ENCODE results near the gene CLEC1B. TPM values are rescaled to one million over a fixed set of nuclear protein-coding genes. Genes with fewer than 3 reads are reported as not detected.

Gene CLEC1B
- total and polyA plus RNA-seq, 2 of the 13 experiments (the other 11 are each of a cell fraction or from before 2014, with no cell fraction given), result not detected

DNA sequence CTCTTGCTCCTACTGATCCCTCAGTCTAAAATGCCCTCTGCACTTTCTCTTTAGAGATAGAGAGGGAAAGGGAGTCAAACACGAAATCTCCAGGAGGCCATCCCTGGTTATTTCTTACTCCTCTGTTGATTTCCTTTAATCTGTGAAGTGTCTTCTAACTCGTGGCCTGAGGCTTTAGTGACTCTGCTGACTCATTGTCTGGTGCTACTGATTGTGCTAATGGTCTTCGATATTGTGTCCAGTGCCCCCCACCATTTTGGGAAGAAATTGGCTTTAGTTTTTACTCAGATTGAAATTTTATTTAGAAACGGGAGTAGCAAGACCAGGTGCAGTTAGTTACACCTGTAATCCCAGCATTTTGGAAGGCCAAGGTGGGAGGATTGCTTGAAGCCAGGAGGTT lies 32.4 kb upstream of the CLEC1B start (continued):
- TF ChIP-seq, protein P1, sequence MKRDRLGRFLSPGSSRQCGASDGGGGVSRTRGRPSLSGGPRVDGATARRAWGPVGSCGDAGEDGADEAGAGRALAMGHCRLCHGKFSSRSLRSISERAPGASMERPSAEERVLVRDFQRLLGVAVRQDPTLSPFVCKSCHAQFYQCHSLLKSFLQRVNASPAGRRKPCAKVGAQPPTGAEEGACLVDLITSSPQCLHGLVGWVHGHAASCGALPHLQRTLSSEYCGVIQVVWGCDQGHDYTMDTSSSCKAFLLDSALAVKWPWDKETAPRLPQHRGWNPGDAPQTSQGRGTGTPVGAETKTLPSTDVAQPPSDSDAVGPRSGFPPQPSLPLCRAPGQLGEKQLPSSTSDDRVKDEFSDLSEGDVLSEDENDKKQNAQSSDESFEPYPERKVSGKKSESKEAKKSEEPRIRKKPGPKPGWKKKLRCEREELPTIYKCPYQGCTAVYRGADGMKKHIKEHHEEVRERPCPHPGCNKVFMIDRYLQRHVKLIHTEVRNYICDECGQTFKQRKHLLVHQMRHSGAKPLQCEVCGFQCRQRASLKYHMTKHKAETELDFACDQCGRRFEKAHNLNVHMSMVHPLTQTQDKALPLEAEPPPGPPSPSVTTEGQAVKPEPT (CRISPR knock-in tag; IDR thresholded peaks at IDR 0.05; ENCODE audit: low read depth), result no peak
- TF ChIP-seq SETDB1 (CRISPR knock-in tag; IDR thresholded peaks at IDR 0.05; ENCODE audit: borderline replicate concordance), result no peak
- TF ChIP-seq JARID2 (CRISPR knock-in tag; IDR thresholded peaks at IDR 0.05; ENCODE audit: insufficient replicate concordance), result no peak
- TF ChIP-seq RFXANK (CRISPR knock-in tag; IDR thresholded peaks at IDR 0.05), result no peak
- no peak for TF ChIP-seq SRF (IDR thresholded peaks at IDR 0.05; ENCODE audit: low read depth, low read length)
- TF ChIP-seq ZFYVE20 (CRISPR knock-in tag; IDR thresholded peaks at IDR 0.05; ENCODE audit: borderline replicate concordance, low read depth), result no peak
- no peak for TF ChIP-seq HDAC6 (IDR thresholded peaks at IDR 0.05; ENCODE audit: low read depth, low read length)
- TF ChIP-seq, protein P2, sequence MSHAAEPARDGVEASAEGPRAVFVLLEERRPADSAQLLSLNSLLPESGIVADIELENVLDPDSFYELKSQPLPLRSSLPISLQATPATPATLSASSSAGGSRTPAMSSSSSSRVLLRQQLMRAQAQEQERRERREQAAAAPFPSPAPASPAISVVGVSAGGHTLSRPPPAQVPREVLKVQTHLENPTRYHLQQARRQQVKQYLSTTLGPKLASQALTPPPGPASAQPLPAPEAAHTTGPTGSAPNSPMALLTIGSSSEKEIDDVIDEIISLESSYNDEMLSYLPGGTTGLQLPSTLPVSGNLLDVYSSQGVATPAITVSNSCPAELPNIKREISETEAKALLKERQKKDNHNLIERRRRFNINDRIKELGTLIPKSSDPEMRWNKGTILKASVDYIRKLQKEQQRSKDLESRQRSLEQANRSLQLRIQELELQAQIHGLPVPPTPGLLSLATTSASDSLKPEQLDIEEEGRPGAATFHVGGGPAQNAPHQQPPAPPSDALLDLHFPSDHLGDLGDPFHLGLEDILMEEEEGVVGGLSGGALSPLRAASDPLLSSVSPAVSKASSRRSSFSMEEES (CRISPR knock-in tag; IDR thresholded peaks at IDR 0.05), result no peak
- no peak for TF ChIP-seq NONO (IDR thresholded peaks at IDR 0.05)
- TF ChIP-seq NONO (CRISPR knock-in tag; conservative IDR thresholded peaks at IDR 0.05), result no peak
- TF ChIP-seq TGIF2 (CRISPR knock-in tag; IDR thresholded peaks at IDR 0.05), result no peak
- TF ChIP-seq NKX3-1 (CRISPR knock-in tag; IDR thresholded peaks at IDR 0.05), result no peak
- TF ChIP-seq, protein P3, sequence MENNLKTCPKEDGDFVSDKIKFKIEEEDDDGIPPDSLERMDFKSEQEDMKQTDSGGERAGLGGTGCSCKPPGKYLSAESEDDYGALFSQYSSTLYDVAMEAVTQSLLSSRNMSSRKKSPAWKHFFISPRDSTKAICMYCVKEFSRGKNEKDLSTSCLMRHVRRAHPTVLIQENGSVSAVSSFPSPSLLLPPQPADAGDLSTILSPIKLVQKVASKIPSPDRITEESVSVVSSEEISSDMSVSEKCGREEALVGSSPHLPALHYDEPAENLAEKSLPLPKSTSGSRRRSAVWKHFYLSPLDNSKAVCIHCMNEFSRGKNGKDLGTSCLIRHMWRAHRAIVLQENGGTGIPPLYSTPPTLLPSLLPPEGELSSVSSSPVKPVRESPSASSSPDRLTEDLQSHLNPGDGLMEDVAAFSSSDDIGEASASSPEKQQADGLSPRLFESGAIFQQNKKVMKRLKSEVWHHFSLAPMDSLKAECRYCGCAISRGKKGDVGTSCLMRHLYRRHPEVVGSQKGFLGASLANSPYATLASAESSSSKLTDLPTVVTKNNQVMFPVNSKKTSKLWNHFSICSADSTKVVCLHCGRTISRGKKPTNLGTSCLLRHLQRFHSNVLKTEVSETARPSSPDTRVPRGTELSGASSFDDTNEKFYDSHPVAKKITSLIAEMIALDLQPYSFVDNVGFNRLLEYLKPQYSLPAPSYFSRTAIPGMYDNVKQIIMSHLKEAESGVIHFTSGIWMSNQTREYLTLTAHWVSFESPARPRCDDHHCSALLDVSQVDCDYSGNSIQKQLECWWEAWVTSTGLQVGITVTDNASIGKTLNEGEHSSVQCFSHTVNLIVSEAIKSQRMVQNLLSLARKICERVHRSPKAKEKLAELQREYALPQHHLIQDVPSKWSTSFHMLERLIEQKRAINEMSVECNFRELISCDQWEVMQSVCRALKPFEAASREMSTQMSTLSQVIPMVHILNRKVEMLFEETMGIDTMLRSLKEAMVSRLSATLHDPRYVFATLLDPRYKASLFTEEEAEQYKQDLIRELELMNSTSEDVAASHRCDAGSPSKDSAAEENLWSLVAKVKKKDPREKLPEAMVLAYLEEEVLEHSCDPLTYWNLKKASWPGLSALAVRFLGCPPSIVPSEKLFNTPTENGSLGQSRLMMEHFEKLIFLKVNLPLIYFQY (CRISPR knock-in tag; IDR thresholded peaks at IDR 0.05; ENCODE audit: borderline replicate concordance), result no peak

Measured in HepG2 (cell line).